ENCODE measurements around the gene MARCHF5. TPM values are rescaled to one million over a fixed set of nuclear protein-coding genes. Genes with fewer than 3 reads are reported as not detected.

The MARCHF5 gene
- total and polyA plus RNA-seq, 2 donors (not counting 1 experiment from before 2014, with no cell fraction given): 17.3 to 49.1 TPM

GRCh38 chr10:92303096-92303495 is 12.1 kb downstream of the MARCHF5 start:
- Histone ChIP-seq H3K4me1 (ENCODE audit: control insufficient read depth, extremely low read depth, insufficient read depth, low read length) (no peaks in the 10 kb centered on the region), H3K79me2 (ENCODE audit: control insufficient read depth, insufficient read depth, low read length) (peaks cover 58% of the 10 kb centered on the region), H4K20me1 (ENCODE audit: control insufficient read depth, extremely low read depth, insufficient read depth, low read length) (no peaks in the 10 kb centered on the region), H2AFZ (ENCODE audit: low read length) (no peak overlapping the region), H3K9ac (ENCODE audit: insufficient read depth, low read length) (no peak overlapping the region), H3K9me3 (ENCODE audit: control insufficient read depth, insufficient read depth, low read depth, low read length) (no peaks in the 10 kb centered on the region), H3K27ac (ENCODE audit: insufficient read depth, low read length) (no peak overlapping the region), H3K4me2 (ENCODE audit: extremely low read depth, insufficient read depth, low read length) (no peak overlapping the region), H3K4me3 (replicated peaks in 1 of 4; ENCODE audit: control extremely low read depth in 1 of 4, insufficient read depth in 1 of 4, low read depth in 3 of 4, low read length in 4 of 4) (no peak overlapping the region), H3K27me3 (ENCODE audit: control insufficient read depth, insufficient read depth, low read length) (no peaks in the 10 kb centered on the region), H3K36me3 (ENCODE audit: control insufficient read depth, insufficient read depth, low read length) (no peaks in the 10 kb centered on the region)
- TF ChIP-seq EZH2 (IDR thresholded peaks at IDR 0.05; ENCODE audit: low read length, missing control alignments) (no peak), CTCF (conservative IDR thresholded peaks at IDR 0.05 in 1 of 2, IDR thresholded peaks at IDR 0.05 in 1 of 2; ENCODE audit: low read depth in 1 of 2, low read length in 2 of 2) (no peak)
- DNase-seq (ENCODE audit: low read depth in 2 of 2): no peak

DNA sequence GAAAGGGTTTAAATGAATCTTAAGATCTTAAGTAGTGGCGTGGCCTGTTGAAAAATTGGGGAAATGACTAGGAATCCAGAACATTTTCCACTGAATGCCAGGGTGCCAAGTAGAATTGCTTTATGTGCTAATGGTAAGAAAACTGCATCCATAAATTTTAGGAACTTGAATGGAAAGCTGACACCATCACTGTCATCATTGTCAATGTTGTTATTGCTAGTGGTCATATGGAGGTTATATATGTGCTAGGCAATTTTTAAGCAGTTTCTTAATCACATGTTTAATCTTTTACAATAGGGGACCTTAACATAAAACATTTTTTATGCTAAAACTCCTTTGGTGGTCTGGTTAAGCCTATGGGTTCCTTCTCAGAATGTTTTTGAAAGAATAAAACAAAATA is 13.1 kb downstream of the MARCHF5 start:
- Histone ChIP-seq H3K4me3 (replicated peaks in 1 of 4; ENCODE audit: control extremely low read depth in 1 of 4, insufficient read depth in 1 of 4, low read depth in 3 of 4, low read length in 4 of 4) (no peak overlapping the region), H3K36me3 (ENCODE audit: control insufficient read depth, insufficient read depth, low read length) (no peaks in the 10 kb centered on the region), H3K9me3 (ENCODE audit: control insufficient read depth, insufficient read depth, low read depth, low read length) (no peaks in the 10 kb centered on the region), H4K20me1 (ENCODE audit: control insufficient read depth, extremely low read depth, insufficient read depth, low read length) (no peaks in the 10 kb centered on the region), H3K4me2 (ENCODE audit: extremely low read depth, insufficient read depth, low read length) (no peak overlapping the region), H3K27ac (ENCODE audit: insufficient read depth, low read length) (no peak overlapping the region), H3K79me2 (ENCODE audit: control insufficient read depth, insufficient read depth, low read length) (peaks cover 51% of the 10 kb centered on the region), H2AFZ (ENCODE audit: low read length) (no peak overlapping the region), H3K9ac (ENCODE audit: insufficient read depth, low read length) (no peak overlapping the region), H3K4me1 (ENCODE audit: control insufficient read depth, extremely low read depth, insufficient read depth, low read length) (no peaks in the 10 kb centered on the region), H3K27me3 (ENCODE audit: control insufficient read depth, insufficient read depth, low read length) (no peaks in the 10 kb centered on the region)
- no peak for TF ChIP-seq EZH2 (IDR thresholded peaks at IDR 0.05; ENCODE audit: low read length, missing control alignments)
- TF ChIP-seq CTCF (conservative IDR thresholded peaks at IDR 0.05 in 1 of 2, IDR thresholded peaks at IDR 0.05 in 1 of 2; ENCODE audit: low read depth in 1 of 2, low read length in 2 of 2): no peak
- no peak for DNase-seq (ENCODE audit: low read depth in 2 of 2)

DNA sequence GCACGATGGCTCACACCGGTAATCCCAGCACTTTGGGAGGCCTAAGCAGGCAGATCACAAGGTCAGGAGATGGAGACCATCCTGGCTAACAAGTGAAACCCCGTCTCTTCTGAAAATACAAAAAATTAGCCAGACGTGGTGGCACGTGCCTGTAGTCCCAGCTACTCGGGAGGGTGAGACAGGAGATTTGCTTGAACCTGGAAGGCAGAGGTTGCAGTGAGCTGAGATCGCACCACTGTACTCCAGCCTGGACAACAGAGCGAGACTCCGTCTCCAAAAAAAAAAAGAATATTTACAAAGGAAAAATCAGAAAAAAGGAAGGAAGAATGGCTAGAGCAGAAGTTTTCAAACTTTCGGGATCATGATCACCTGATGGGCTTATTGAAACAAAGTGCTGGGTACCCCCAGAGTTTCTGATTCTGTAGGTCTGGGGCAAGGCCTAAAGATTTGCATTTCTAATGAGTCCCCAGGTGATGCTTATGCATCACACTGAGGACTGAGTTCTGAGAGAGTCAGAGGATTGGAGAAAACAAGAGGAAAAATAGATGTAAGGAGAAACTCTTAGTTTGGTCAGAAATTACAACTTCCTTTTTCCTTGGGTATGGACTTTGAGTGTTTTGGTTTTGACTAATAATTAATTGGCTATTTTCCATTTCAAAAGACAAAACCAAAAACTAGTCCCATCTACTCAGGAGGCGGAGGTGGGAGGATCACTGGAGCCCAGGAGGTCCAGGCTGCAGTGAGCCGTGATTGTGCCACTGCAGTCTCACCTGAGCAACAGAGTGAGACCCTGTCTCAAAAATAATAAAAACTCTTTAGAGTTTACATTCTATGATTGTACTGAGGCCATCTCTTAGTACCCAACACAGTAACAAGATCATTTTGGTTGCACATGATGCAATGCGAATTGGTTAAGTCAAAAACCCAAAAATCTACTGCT is 14.4 kb downstream of the MARCHF5 start:
- Histone ChIP-seq H3K9me3 (ENCODE audit: control insufficient read depth, insufficient read depth, low read depth, low read length) (no peaks in the 10 kb centered on the region), H4K20me1 (ENCODE audit: control insufficient read depth, extremely low read depth, insufficient read depth, low read length) (no peaks in the 10 kb centered on the region), H3K36me3 (ENCODE audit: control insufficient read depth, insufficient read depth, low read length) (no peaks in the 10 kb centered on the region), H3K9ac (ENCODE audit: insufficient read depth, low read length) (no peak overlapping the region), H3K27me3 (ENCODE audit: control insufficient read depth, insufficient read depth, low read length) (no peaks in the 10 kb centered on the region), H3K27ac (ENCODE audit: insufficient read depth, low read length) (no peak overlapping the region), H2AFZ (ENCODE audit: low read length) (no peak overlapping the region), H3K4me1 (ENCODE audit: control insufficient read depth, extremely low read depth, insufficient read depth, low read length) (no peaks in the 10 kb centered on the region), H3K4me2 (ENCODE audit: extremely low read depth, insufficient read depth, low read length) (no peak overlapping the region), H3K79me2 (ENCODE audit: control insufficient read depth, insufficient read depth, low read length) (peaks cover 41% of the 10 kb centered on the region), H3K4me3 (replicated peaks in 1 of 4; ENCODE audit: control extremely low read depth in 1 of 4, insufficient read depth in 1 of 4, low read depth in 3 of 4, low read length in 4 of 4) (no peak overlapping the region)
- no peak for TF ChIP-seq EZH2 (IDR thresholded peaks at IDR 0.05; ENCODE audit: low read length, missing control alignments)
- no peak for TF ChIP-seq CTCF (conservative IDR thresholded peaks at IDR 0.05 in 1 of 2, IDR thresholded peaks at IDR 0.05 in 1 of 2; ENCODE audit: low read depth in 1 of 2, low read length in 2 of 2)
- no peak for DNase-seq (ENCODE audit: low read depth in 2 of 2)
